Gastroesophageal sphincter (tissue), 3 donors: ENCODE results near the gene KRTAP10-11.

Experiments
- POLR2AphosphoS5 ChIP-seq: sonication (generic); formaldehyde crosslinking; IDR thresholded peaks from one replicate; pipeline ENCODE4 v1.6.1; 2017; ENCODE audit warnings: antibody characterized with exemption
- TF ChIP-seq, protein P1 (sequence below), 4 experiments: fragments of 200-600 bp in 2 of 4; fragments of 450-650 bp in 2 of 4; sonication (generic) in 1 of 4; IDR thresholded peaks; one replicate each; pipeline ENCODE4 v1.5.1; 2017 to 2019; ENCODE audit warnings: antibody characterized with exemption in 4 of 4, mild to moderate bottlenecking in 2 of 4, moderate library complexity in 2 of 4

DNA sequence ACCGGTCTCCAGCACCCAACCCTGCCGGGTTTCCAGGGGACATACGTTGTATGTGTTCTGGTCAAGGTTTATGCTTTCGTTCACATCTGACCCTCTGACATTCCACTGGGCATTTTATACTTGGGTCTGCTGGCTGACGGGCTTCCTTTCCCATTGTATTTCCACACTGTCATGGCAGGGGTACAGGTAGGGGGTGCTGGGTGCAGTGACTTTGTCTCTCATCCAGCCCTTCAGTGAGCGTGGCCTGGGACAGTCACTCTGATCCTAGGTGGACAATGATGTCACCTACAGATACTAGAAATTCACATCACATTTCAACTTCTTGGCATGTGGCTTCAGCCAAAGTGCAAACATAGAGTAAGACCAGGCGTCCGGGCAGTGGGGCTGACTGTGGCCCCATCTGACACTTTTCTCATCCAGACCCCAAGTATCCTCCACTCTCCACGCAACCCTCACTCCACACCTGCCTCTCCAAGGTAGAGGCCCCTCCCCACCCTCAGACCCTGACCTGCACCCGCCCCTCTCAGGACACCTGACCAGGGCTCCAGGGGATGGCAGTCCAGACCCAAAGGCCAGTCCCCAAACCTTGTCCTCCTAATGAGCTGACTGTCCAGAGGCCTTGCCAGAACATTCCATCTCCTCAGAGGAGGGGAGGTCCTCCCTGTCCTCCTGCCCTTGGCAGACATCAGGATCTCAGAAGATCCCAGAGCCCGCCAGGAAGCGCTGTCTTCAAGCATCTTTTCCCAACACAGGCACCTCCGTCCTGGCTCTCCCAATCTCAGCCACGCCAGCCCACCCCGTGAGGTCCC lies 9.8 kb upstream of the KRTAP10-11 start:
- TF ChIP-seq, protein P1, sequence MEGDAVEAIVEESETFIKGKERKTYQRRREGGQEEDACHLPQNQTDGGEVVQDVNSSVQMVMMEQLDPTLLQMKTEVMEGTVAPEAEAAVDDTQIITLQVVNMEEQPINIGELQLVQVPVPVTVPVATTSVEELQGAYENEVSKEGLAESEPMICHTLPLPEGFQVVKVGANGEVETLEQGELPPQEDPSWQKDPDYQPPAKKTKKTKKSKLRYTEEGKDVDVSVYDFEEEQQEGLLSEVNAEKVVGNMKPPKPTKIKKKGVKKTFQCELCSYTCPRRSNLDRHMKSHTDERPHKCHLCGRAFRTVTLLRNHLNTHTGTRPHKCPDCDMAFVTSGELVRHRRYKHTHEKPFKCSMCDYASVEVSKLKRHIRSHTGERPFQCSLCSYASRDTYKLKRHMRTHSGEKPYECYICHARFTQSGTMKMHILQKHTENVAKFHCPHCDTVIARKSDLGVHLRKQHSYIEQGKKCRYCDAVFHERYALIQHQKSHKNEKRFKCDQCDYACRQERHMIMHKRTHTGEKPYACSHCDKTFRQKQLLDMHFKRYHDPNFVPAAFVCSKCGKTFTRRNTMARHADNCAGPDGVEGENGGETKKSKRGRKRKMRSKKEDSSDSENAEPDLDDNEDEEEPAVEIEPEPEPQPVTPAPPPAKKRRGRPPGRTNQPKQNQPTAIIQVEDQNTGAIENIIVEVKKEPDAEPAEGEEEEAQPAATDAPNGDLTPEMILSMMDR (IDR thresholded peaks at IDR 0.05), result no peak
- no peak for TF ChIP-seq POLR2AphosphoS5
